Suprapubic skin (tissue), 3 donors: ENCODE data around the gene SORCS1.

Source experiments
- CTCF ChIP-seq, 2 donors: fragments of 200-600 bp in 1 of 2; fragments of 450-650 bp in 1 of 2; sonication (generic) in 1 of 2; IDR thresholded peaks; one replicate each; pipeline ENCODE4 v1.5.1; 2016 to 2019; ENCODE audit warnings: antibody characterized with exemption in 2 of 2, mild to moderate bottlenecking in 1 of 2, moderate library complexity in 1 of 2
- POLR2A ChIP-seq, 2 donors: fragments of 450-650 bp; IDR thresholded peaks; one replicate each; pipeline ENCODE4 v1.6.1; 2017; ENCODE audit warnings: antibody characterized with exemption in 2 of 2, mild to moderate bottlenecking in 2 of 2, moderate library complexity in 2 of 2

GRCh38 chr10:106751091-106751490, 413.4 kb downstream of the SORCS1 start:
- TF ChIP-seq POLR2A (IDR thresholded peaks at IDR 0.05) (no peak), CTCF (IDR thresholded peaks at IDR 0.05) (no peak)
